Measurements from ENCODE around the gene CDX1. TPM values are rescaled to one million over a fixed set of nuclear protein-coding genes. Genes with fewer than 3 reads are reported as not detected.

Gene CDX1
- total and polyA plus RNA-seq, 2 of the 8 experiments (the other 6 are each of a cell fraction or from before 2014, with no cell fraction given): not detected

DNA sequence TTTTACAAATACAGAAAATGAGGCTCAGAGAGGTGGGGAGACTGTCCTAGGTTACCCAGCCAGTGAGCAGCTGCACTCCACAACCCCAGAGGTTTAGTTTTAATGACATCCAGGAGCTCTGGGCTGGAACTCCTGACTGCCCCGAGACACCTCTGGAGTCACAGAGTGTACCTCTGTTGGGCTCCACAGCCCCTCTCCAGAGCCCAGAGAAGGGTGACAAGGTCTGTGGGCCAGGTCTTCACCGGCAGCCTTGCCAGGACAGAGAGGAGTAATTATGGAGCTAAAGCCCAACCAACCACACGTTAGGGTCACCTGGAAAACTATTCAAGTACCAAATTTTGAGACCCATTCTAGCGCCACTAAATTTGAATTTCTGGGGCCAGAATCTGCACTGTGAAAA is 11.1 kb downstream of the CDX1 start:
- Histone ChIP-seq H3K23ac (ENCODE audit: insufficient read length) (no peak overlapping the region), H4K5ac (ENCODE audit: insufficient read length, low read depth, low read length) (no peak overlapping the region), H3K4me2 (ENCODE audit: insufficient read depth in 1 of 2, low read depth in 2 of 2, low read length in 2 of 2) (no peak overlapping the region), H4K8ac (ENCODE audit: extremely low read depth, insufficient read depth, low read length) (no peak overlapping the region), H2BK120ac (replicated peaks; ENCODE audit: low read depth, low read length) (no peak overlapping the region), H3K9me3 (ENCODE audit: insufficient read depth in 2 of 2, low read depth in 1 of 2, low read length in 1 of 2) (no peaks in the 10 kb centered on the region), H4K91ac (replicated peaks; ENCODE audit: insufficient read length, low read length) (no peak overlapping the region), H2BK15ac (ENCODE audit: low read length) (no peak overlapping the region), H2AK5ac (ENCODE audit: low read depth, low read length) (no peak overlapping the region), H2BK20ac (ENCODE audit: low read length) (no peak overlapping the region), H2BK12ac (ENCODE audit: low read depth, low read length) (no peak overlapping the region), H2AFZ (ENCODE audit: low read length) (no peak overlapping the region), H3K79me2 (ENCODE audit: control insufficient read depth in 1 of 2, insufficient read depth in 2 of 2, low read length in 2 of 2) (no peaks in the 10 kb centered on the region), H3K56ac (replicated peaks; ENCODE audit: insufficient read length, low read depth, low read length) (no peak overlapping the region), H2BK5ac (ENCODE audit: low read depth, low read length) (no peak overlapping the region), H3K4me3 (ENCODE audit: extremely low read depth in 1 of 4, insufficient read depth in 2 of 4, low read depth in 3 of 4, low read length in 4 of 4) (no peak overlapping the region), H3K9ac (replicated peaks in 1 of 4; ENCODE audit: extremely low read depth in 1 of 4, low read depth in 3 of 4, low read length in 3 of 4) (no peak overlapping the region), H3K79me1 (ENCODE audit: low read depth, low read length) (no peaks in the 10 kb centered on the region; the same call in 1 of the 2 replicates), H4K20me1 (replicated peaks in 1 of 2; ENCODE audit: control insufficient read depth in 1 of 2, insufficient read depth in 2 of 2, low read length in 2 of 2) (no peaks in the 10 kb centered on the region), H3K4ac (replicated peaks; ENCODE audit: insufficient read length, low read depth, low read length) (no peak overlapping the region), H3K23me2 (ENCODE audit: low read depth, low read length) (no peaks in the 10 kb centered on the region), H3K36me3 (ENCODE audit: control insufficient read depth in 2 of 4, insufficient read depth in 4 of 4, low read length in 3 of 4) (no peaks in the 10 kb centered on the region), H3K27ac (ENCODE audit: low read depth, low read length) (no peak overlapping the region), H3K14ac (ENCODE audit: insufficient read length) (no peak overlapping the region), H3K27me3 (replicated peaks in 1 of 4; ENCODE audit: control insufficient read depth in 3 of 4, extremely low read depth in 1 of 4, insufficient read depth in 3 of 4, low read length in 3 of 4) (peaks cover 0 to 10% (median 4%) of the 10 kb centered on the region in 4 experiments; a peak in 4 of 7 replicates), H3K4me1 (replicated peaks in 1 of 4; ENCODE audit: control insufficient read depth in 3 of 4, insufficient read depth in 4 of 4, low read length in 3 of 4) (no peaks in the 10 kb centered on the region; a peak in 1 of 7 replicates), H3K18ac (ENCODE audit: extremely low read depth, low read length) (no peak overlapping the region)
- 94% methylated on average over 4 of the region's 4 CpGs; no CpG with 5 or more reads in 1 of the 2 experiments for WGBS, 2 experiments (ENCODE audit: extremely low coverage in 1 of 2, insufficient coverage in 1 of 2, insufficient read length in 1 of 2, insufficient replicate concordance in 2 of 2, low coverage in 1 of 2, low lambda C conversion rate in 2 of 2, missing lambda C conversion rate in 1 of 2)
- DNase-seq (ENCODE audit: low read depth in 1 of 2, low spot score in 2 of 2) (no peak), FAIRE-seq (no peak)
- ChIA-PET POLR2A (ENCODE audit: partially characterized antibody) (interaction anchor here (1.3 kb wide), 1 partner anchor 29 kb away, joined by 4 read pairs; no protein-coding TSS in a partner anchor), CTCF (ENCODE audit: partially characterized antibody) (interaction anchor here (0.6 to 17.8 kb wide), 10 partner anchors 9 to 63 kb away, joined by 3 to 406 read pairs (median 22); partner anchors contain the start of genes CDX1 and SLC6A7)
- no peak for TF ChIP-seq ZNF274 (IDR thresholded peaks at IDR 0.05; ENCODE audit: borderline replicate concordance, extremely low read depth, low read length)
- no peak for TF ChIP-seq RBBP5 (IDR thresholded peaks at IDR 0.05; ENCODE audit: borderline replicate concordance, low read depth, low read length)

Data from H1 (cell line).